ENCODE data around the gene ESYT2. TPM values are rescaled to one million over a fixed set of nuclear protein-coding genes. Genes with fewer than 3 reads are reported as not detected.

ESYT2 gene
- total RNA-seq, 8 experiments from 2014 or later = 10.9 to 141 (median 26.2) TPM

GRCh38 chr7:158815083-158815799 is 14.1 kb downstream of the ESYT2 start:
- peak in 3 of 8 experiments; percentile 8 to 21 (median 14) for ATAC-seq (replicated peaks in 6 of 8)
- in situ Hi-C loops (cut with MboI; ENCODE audit: low pct_unique_long_range_greater_than_20kb in 2 of 9, low sequenced_read_pairs in 9 of 9, unreplicated experiment in 9 of 9) = no loop called here
- Histone ChIP-seq H3K27ac (no peak overlapping the region), H3K4me3 (no peak overlapping the region), H3K4me1 (replicated peaks in 1 of 2) (peaks cover 12 to 14% of the 10 kb centered on the region in 2 donors)
- 20 to 60% (median 43%) methylated on average over 1 to 5 of the region's 7 CpGs; no CpG with 5 or more reads in 3 of the 10 experiments for WGBS, 10 experiments

- peak in 3 of 8 experiments; percentile 52 to 77 (median 74) for ATAC-seq (replicated peaks in 6 of 8)
- WGBS, 10 experiments = 82 to 100% (median 100%) methylated on average over 1 to 2 of the region's 2 CpGs; no CpG with 5 or more reads in 7 of the 10 experiments
- Histone ChIP-seq H3K4me3 (no peak overlapping the region), H3K4me1 (replicated peaks in 1 of 2) (peaks cover 12 to 14% of the 10 kb centered on the region in 2 donors), H3K27ac (no peak overlapping the region)
- in situ Hi-C loops (cut with MboI; ENCODE audit: low pct_unique_long_range_greater_than_20kb in 2 of 9, low sequenced_read_pairs in 9 of 9, unreplicated experiment in 9 of 9) = no loop called here
Observed at GRCh38 chr7:158814637-158815036, 14.7 kb downstream of the ESYT2 start.

- Histone ChIP-seq H3K4me3 (no peak overlapping the region), H3K27ac (no peak overlapping the region), H3K4me1 (replicated peaks in 1 of 2) (peaks cover 4 to 6% of the 10 kb centered on the region in 2 donors)
- 77 to 100% (median 91%) methylated on average over 1 to 5 of the region's 5 CpGs for WGBS, 10 experiments
- in situ Hi-C loops (cut with MboI; ENCODE audit: low pct_unique_long_range_greater_than_20kb in 2 of 9, low sequenced_read_pairs in 9 of 9, unreplicated experiment in 9 of 9) = no loop called here
- no peak for ATAC-seq (replicated peaks in 6 of 8)
Observed at GRCh38 chr7:158812684-158813083, 16.6 kb downstream of the ESYT2 start.

GRCh38 chr7:158811894-158812293 is 17.4 kb downstream of the ESYT2 start:
- Histone ChIP-seq H3K4me1 (replicated peaks in 1 of 2) (peaks cover 4 to 6% of the 10 kb centered on the region in 2 donors), H3K4me3 (no peak overlapping the region), H3K27ac (no peak overlapping the region)
- peak in 3 of 8 experiments; percentile 5 to 58 (median 34) for ATAC-seq (replicated peaks in 6 of 8)
- in situ Hi-C loops (cut with MboI; ENCODE audit: low pct_unique_long_range_greater_than_20kb in 2 of 9, low sequenced_read_pairs in 9 of 9, unreplicated experiment in 9 of 9) = no loop called here
- 60% methylated on average over 1 of the region's 5 CpGs; no CpG with 5 or more reads in 9 of the 10 experiments for WGBS, 10 experiments

- H3K4me1 ChIP-seq (replicated peaks in 1 of 2) = peaks cover 4 to 6% of the 10 kb centered on the region in 2 donors
- no peak overlapping the region for H3K4me3 ChIP-seq
- peak in 2 of 8 experiments; percentile 35 to 63 for ATAC-seq (replicated peaks in 6 of 8)
- 75 to 100% (median 100%) methylated on average over 1 to 8 of the region's 8 CpGs; no CpG with 5 or more reads in 4 of the 10 experiments for WGBS, 10 experiments
- in situ Hi-C loops (cut with MboI; ENCODE audit: low pct_unique_long_range_greater_than_20kb in 2 of 9, low sequenced_read_pairs in 9 of 9, unreplicated experiment in 9 of 9) = no loop called here
- no peak overlapping the region for H3K27ac ChIP-seq
Observed at GRCh38 chr7:158811461-158811860, 17.8 kb downstream of the ESYT2 start.

GRCh38 chr7:158810846-158811245 is 18.5 kb downstream of the ESYT2 start:
- 90 to 100% (median 96%) methylated on average over 1 to 5 of the region's 5 CpGs; no CpG with 5 or more reads in 1 of the 10 experiments for WGBS, 10 experiments
- in situ Hi-C loops (cut with MboI; ENCODE audit: low pct_unique_long_range_greater_than_20kb in 2 of 9, low sequenced_read_pairs in 9 of 9, unreplicated experiment in 9 of 9) = no loop called here
- H3K27ac ChIP-seq = no peak overlapping the region
- H3K4me3 ChIP-seq = no peak overlapping the region
- ATAC-seq (replicated peaks in 6 of 8) = no peak
- H3K4me1 ChIP-seq (replicated peaks in 1 of 2) = peaks cover 4 to 6% of the 10 kb centered on the region in 2 donors

GRCh38 chr7:158809596-158809995 is 19.7 kb downstream of the ESYT2 start:
- in situ Hi-C loops (cut with MboI; ENCODE audit: low pct_unique_long_range_greater_than_20kb in 2 of 9, low sequenced_read_pairs in 9 of 9, unreplicated experiment in 9 of 9) = no loop called here
- H3K4me1 ChIP-seq (replicated peaks in 1 of 2) = peaks cover 0 to 3% of the 10 kb centered on the region in 2 donors
- no peak overlapping the region for H3K27ac ChIP-seq
- no peak overlapping the region for H3K4me3 ChIP-seq
- 67 to 100% (median 100%) methylated on average over 1 of the region's 1 CpG; no CpG with 5 or more reads in 4 of the 10 experiments for WGBS, 10 experiments
- peak in 3 of 8 experiments; percentile 34 to 78 (median 63) for ATAC-seq (replicated peaks in 6 of 8)

- no peak for ATAC-seq (replicated peaks in 6 of 8)
- 95 to 100% (median 98%) methylated on average over 1 to 18 of the region's 18 CpGs; no CpG with 5 or more reads in 2 of the 10 experiments for WGBS, 10 experiments
- Histone ChIP-seq H3K4me3 (no peak overlapping the region), H3K4me1 (replicated peaks in 1 of 2) (no peaks in the 10 kb centered on the region), H3K27ac (no peak overlapping the region)
- in situ Hi-C loops (cut with MboI; ENCODE audit: low pct_unique_long_range_greater_than_20kb in 2 of 9, low sequenced_read_pairs in 9 of 9, unreplicated experiment in 9 of 9) = no loop called here
Observed at GRCh38 chr7:158808126-158808525, 21.2 kb downstream of the ESYT2 start.

GRCh38 chr7:158805937-158806336 is 23.4 kb downstream of the ESYT2 start:
- Histone ChIP-seq H3K4me1 (replicated peaks in 1 of 2) (no peaks in the 10 kb centered on the region), H3K27ac (no peak overlapping the region), H3K4me3 (no peak overlapping the region)
- in situ Hi-C loops (cut with MboI; ENCODE audit: low pct_unique_long_range_greater_than_20kb in 2 of 9, low sequenced_read_pairs in 9 of 9, unreplicated experiment in 9 of 9) = no loop called here
- WGBS, 10 experiments = 83 to 100% (median 90%) methylated on average over 2 to 8 of the region's 21 CpGs; no CpG with 5 or more reads in 6 of the 10 experiments
- no peak for ATAC-seq (replicated peaks in 6 of 8)

- Histone ChIP-seq H3K4me1 (replicated peaks in 1 of 2) (no peaks in the 10 kb centered on the region), H3K4me3 (no peak overlapping the region), H3K27ac (no peak overlapping the region)
- 17 to 100% (median 91%) methylated on average over 1 to 2 of the region's 2 CpGs; no CpG with 5 or more reads in 1 of the 10 experiments for whole genome bisulfite sequencing, 10 experiments
- ATAC-seq (replicated peaks in 6 of 8) = no peak
- in situ Hi-C loops (cut with MboI; ENCODE audit: low pct_unique_long_range_greater_than_20kb in 2 of 9, low sequenced_read_pairs in 9 of 9, unreplicated experiment in 9 of 9) = no loop called here
Observed at GRCh38 chr7:158805414-158805813, 23.9 kb downstream of the ESYT2 start.

- Histone ChIP-seq H3K4me1 (replicated peaks in 1 of 2) (no peaks in the 10 kb centered on the region), H3K4me3 (no peak overlapping the region), H3K27ac (no peak overlapping the region)
- no peak for ATAC-seq (replicated peaks in 6 of 8)
- 90 to 100% (median 97%) methylated on average over 4 to 13 of the region's 22 CpGs; no CpG with 5 or more reads in 3 of the 10 experiments for WGBS, 10 experiments
- in situ Hi-C loops (cut with MboI; ENCODE audit: low pct_unique_long_range_greater_than_20kb in 2 of 9, low sequenced_read_pairs in 9 of 9, unreplicated experiment in 9 of 9) = no loop called here
Observed at GRCh38 chr7:158804335-158804734, 25.0 kb downstream of the ESYT2 start.

- 72 to 100% (median 88%) methylated on average over 1 to 12 of the region's 35 CpGs for WGBS, 10 experiments
- H3K27ac ChIP-seq = no peak overlapping the region
- H3K4me3 ChIP-seq = no peak overlapping the region
- ATAC-seq (replicated peaks in 6 of 8) = peak in 1 of 8 experiments; percentile 14
- H3K4me1 ChIP-seq (replicated peaks in 1 of 2) = no peaks in the 10 kb centered on the region
- in situ Hi-C loops (cut with MboI; ENCODE audit: low pct_unique_long_range_greater_than_20kb in 2 of 9, low sequenced_read_pairs in 9 of 9, unreplicated experiment in 9 of 9) = no loop called here
Observed at GRCh38 chr7:158803367-158803969, 25.8 kb downstream of the ESYT2 start.

All from motor neuron (in vitro differentiated cells).